Dedifferentiated amniotic fluid mesenchymal stem cell (primary cell): ENCODE results near the gene ADAMTS6.
A peak's percentile ranks its signal among the peaks of the same experiment; 100 is the strongest.

Source experiments
- DNase-seq: peaks from one replicate; pipeline ENCODE4 v3.0.0-alpha.2; 2016; ENCODE audit errors: extremely low spot score

Gene ADAMTS6

DNA sequence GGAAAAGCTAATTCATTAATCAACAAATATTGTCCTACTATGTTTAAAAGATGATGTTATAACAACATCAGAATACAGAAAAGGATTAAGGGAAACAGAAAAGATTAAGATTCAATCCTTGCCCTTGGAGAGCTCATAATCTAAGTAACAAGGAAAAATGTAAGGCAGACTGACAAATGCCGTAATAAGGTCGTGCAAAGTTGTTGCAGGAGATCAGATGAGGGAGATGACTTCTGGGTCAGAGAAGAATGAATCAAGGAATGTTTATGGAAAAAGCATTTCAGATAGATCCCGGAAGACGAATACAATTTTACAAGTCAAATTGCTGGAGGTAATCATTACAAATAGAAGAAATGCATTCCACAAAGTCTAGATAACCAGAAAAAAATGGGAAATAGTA, 6.4 kb downstream of the ADAMTS6 start:
- DNase-seq, result no peak

DNA sequence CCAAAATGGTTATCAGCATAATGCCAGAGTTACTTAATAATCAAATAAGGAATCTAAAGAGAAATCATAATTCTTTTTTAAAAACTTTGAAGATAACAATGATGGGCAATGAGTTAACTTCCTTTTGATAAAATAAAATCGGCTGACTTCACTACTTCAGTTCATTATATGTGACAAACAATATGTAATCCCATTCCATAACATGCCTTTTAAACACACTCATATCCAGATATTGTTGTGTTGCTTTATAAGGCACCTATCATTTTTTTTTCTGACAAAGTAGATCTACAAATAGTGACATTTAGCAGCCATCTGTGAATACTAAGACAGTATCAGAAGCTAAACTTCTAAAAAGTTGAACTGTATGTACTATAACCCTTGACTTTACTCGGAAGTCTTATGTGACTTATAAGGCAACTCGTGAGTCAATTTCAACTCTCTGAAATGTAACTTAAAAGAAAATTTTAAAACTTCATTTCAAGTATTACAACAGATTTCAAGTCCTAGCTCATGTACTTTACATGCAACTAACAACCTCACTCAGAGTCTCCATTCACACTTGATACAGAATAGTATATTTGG, 7.5 kb downstream of the ADAMTS6 start:
- DNase-seq, result no peak

DNA sequence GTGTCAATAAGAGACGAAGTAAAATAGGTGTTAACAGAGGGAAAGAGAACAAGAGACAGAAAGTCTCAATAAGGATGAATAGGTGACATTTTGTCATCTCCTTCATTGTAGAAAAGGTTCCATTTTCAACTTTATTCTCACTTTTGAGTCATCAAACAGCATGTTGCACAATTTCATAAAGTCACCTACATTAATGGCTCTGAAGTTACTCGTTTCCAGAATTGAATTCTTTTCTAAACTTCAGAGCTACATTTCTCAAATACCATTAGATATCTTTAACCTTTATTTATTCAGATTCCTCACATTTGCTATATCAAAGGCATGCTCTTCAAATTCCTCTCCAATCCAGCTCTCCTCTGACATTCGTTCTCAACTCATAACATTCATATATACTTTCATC, 13.1 kb downstream of the ADAMTS6 start:
- DNase-seq, result no peak

DNA sequence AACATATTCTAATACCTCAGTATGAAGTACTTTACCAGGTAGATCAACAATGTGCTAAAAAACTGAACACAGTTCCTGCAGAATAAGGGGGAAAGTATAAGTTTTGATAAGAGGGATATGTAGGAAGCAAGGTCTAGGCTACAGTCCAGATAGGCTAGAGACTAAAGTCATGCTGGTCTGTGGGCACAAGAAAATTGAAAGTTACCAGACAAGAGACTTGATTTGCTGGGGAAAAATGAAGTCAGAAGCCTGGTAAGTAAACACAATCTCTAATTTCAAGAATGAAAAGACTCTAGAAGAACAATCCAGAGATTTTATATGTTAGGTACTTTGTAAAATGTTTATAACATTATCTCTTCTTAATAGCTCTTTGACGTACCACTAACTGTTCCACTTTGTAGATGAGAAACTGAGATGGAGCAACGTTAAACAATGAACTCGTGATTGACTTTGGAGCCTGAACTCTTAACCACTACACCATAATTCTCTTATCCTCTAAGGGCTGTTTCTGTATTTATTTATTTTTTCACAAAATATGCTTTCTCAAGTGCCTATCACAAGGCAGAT, 19.5 kb downstream of the ADAMTS6 start:
- DNase-seq, result no peak

DNA sequence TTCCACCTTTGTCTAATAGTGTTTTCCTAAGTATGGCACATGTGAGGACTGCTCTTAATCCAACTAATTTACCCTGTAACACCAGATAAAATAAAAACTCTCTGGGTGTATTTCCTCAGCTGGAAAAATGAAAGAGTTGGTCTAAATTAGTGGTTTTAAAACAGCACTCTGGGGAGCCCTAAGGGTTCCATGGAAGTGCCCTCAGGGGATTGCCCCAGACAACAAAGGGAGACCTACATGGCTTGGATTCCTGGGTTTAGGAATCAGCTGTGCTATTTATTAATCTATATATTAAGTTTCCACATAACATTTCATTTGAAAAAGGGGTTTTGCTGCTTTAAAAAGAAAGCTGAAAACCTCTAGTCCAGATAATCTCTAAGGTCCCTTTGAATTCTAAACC, 20.2 kb downstream of the ADAMTS6 start:
- no peak for DNase-seq

DNA sequence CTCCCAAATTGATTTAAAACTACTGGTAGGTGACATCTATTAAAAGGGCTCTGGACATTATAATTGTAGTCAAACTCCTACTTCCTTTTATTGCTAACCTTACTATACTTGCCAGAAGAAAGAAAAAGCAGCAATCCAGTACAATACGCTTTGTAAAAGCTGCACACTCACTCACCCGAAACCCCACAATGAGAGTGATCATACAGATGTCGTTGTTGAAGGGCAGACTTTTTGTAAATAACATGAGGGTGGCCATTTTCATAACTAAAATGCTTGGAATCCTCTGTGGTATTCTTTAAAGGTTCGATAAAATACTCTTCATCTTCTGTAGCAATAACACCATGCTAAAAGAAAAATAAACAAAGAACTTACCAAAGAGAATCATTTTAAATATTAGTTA, 21.7 kb downstream of the ADAMTS6 start:
- no peak for DNase-seq

DNA sequence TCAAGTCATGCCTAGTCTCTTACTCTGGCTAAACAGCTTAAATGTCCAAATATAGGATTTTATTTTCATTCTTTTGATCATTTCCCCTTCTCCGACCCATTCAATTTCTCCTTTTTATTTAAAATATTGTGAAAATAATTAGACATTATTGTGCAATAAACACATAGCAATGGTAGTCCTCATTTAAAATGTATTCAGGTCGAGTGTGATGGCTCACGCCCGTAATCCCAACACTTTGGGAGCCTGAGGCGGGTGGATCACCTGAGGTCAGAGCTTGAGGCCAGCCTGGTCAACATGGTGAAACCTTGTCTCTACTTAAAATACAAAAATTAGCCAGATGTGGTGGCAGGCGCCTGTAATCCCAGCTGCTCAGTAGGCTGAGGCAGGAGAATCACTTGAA, 26.7 kb downstream of the ADAMTS6 start:
- DNase-seq, result no peak

DNA sequence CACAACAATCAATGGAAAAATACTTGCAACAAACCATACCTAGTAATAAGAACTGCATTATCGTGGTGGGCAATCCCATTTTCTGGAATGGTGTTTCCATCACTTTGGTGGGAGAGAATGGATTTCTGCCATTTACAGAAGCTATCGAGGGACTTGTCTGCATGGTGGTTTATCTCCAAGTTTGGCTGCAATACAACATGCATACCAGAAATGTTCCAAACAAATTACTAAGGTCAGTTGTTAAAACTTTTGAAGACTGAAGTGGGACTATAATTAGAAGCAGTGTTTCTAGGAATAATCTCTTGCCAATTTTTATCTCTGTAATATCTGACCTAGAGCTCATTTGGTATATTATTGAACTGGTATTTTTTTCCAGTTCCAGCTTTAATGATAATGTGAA, 30.3 kb downstream of the ADAMTS6 start:
- no peak for DNase-seq

DNA sequence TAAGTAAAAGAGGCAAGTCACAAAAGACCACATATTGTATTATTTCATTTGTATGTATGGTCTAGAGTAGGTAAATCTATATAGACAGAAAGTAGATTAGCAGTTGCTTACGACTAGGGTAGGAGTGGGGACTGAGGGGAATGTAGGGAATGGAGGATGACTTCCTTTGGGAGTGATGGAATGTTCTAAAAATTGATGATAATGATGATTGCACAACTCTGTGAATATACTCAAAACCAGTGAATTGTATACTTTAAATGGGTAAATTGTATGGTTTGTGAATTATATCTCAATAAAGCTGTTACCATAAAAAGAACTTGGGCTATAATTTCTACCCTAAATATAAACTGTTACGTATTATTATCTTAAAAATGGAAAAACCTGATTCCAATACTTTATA, 35.0 kb downstream of the ADAMTS6 start:
- no peak for DNase-seq

DNA sequence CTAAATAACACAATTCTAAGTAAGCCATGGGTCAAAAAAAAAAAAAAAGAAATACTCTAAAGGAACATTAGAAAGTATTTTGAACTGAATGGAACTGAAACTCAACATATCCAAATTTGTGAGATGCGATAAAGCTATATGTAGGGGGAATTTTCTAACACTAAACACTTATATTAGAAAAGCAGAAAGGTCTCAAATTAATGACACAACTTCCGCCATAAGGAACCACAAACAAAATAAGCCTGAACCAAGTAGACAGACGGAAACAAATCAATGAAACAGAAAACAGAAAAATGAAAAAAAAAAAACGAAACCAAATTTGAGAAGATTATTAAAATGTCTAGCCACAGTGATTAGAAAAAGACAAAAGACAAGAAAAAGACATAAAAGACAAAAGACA, 39.9 kb downstream of the ADAMTS6 start:
- DNase-seq, result no peak

DNA sequence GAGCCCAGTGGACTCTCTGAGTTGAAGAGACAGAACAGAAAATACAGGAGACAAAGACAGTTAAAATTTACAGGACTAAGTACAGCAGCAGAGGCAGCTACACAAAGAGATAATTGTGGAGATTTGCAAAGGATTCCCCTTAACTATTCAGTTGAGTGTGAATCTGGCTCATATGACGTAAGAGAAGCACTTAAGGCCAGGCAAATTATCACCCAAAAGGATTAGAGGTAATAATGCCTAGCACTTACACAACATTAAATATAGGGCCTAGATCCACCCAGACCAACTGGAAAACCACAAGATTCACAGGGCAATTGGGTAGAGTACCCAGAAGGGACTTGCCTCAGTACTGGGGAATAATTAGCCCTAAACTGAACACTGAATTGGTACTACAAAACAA, 41.3 kb downstream of the ADAMTS6 start:
- DNase-seq, result no peak

DNA sequence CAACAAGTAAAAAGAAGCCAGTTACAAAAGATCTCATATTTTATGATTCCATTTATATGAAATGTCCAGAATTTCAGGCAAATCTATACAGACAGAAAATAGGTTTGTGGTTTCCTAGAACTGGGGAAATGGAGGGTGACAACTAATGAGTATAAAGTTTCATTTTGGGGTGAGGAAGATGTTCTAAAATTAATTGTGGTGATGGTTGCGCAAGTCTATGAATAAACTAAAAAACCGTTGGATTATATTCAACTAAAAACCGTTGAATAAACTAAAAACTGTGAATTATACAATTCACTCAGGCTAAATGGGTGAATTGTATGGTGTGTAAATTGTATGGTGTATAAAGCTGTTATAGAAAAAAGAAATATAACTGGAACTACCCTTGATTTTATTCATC, 47.6 kb downstream of the ADAMTS6 start:
- DNase-seq, result no peak

DNA sequence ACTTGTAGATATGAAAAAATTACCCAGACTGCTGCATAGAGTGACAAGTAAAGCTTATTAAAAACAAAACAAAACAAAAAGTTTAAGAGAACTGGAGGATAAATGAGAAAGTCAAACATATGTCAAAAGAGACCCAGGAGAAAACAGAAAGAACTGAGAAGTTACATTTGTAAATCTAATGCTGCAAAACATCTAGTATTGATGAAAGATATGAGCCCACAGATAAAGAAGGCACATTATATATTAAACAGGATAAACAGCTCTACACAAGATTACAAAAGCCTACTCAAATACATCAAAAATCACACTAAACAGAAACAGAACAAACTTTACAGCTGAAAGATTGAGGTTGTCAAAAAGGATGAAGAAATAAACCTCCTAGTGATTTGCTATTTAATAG, 55.1 kb downstream of the ADAMTS6 start:
- DNase-seq, result no peak

DNA sequence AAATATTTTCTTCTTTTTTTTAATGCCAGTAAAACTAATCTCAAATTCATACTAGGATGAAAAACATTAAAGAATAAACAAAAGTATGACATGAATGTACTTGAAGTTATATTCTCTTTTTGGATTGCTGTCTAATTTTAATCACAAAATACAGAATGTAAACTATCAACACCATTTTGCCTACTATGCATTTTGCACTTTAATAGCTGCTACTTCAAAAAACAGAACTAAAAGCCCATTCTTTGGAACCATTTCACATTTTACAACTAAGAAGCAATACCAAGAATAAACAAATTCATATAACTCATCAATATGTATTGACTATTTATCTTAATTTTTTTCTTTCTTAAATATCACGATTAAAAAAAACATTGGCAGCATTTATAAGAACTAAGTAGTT, 58.1 kb downstream of the ADAMTS6 start:
- no peak for DNase-seq

DNA sequence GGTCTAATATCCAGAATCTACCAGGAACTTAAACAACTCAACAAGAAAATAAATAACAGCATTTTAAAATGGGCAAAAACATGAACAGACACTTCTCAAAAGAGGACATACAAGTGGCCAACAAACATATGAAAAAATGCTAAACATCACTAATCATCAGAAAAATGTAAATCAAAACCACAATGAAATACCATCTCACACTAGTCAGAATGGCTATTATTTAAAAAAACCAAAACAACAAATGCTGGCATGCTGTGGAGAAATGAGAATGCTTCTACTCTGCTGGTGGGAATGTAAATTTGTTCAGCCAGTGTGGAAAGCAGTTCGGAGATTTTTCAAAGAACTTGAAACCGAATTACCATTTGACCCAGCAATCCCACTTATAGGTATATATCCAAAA, 63.1 kb downstream of the ADAMTS6 start:
- no peak for DNase-seq

DNA sequence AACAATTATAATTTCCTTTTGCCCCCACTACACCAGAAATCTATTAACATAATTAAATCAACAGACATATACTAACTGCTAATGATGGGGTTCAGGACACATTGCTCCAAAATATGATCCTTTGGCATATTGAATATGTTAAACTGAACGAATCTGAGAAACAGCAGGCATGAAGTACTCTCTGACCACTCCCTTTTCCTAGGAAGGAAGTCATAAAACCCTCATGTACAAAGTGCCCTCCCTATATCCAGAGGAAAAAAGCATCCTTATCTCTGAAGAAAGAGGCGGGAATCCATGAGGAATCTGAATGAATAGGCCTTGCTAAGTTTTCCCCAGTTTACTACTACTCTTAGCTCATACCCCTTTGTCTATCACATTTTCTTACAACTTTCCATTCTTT, 67.9 kb downstream of the ADAMTS6 start:
- DNase-seq, result no peak

DNA sequence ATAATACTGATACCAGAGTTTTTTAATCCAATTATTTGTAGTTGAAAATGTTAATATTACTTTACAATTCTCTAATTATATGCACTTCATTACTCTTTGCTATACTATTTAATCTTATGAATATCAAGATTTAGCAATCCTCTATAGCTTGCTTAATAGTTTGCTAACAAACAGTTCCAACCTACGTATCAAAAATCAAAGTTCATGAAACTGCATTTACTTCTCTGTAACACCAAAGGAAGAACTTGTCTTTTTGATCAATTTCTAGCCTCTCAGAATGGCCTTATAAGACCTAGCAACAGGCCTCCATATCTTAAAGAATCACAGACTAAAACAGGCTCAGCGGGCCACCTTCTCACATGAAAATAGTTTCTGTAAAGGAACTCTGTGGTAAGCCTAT, 68.9 kb downstream of the ADAMTS6 start:
- no peak for DNase-seq

DNA sequence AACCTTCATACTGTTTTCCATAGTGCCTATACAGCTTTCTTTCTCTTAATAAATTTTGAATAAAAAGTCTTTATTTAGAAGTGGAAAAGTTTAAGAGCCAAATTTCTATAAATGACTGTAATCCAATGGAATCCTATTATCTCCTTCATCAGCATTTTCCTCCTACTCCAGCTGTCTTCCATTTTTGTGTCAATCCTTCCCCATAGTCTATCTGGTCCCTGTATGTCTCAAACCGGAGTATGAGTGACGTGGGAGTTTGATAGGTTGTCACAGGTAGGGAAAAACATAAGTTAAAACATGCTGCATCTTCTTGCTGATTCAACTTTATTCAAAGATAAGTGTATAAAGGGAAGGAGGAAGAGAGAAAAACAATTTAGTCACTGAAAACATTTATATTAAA, 70.4 kb downstream of the ADAMTS6 start:
- no peak for DNase-seq

DNA sequence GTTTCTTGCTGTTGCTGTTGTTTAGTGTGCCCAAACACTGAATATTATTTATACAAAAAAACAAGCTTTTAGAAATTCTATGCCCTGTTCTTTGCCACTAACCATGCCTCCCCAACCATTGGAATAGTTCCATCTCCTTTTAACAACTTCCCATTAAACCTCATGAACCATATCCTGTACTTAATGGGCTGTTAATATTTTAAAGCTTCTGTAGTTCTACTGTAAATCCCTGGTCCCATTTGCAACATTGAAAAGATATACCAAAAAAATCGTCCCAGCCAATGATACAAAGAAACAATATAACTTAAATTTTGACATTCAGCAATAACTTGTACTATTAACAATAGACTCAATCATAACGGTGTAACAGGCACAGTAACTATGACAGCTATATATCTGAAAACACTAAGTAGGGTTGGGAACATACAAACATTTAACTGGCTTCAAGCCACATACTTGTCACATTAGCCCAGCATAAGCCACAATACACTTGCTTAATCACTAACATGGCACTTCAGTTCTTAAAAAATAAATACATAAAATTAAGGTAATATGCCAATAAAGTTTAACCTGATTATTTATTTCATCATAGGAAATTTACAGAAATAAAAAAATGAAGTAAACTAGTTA, 86.1 kb downstream of the ADAMTS6 start:
- no peak for DNase-seq

DNA sequence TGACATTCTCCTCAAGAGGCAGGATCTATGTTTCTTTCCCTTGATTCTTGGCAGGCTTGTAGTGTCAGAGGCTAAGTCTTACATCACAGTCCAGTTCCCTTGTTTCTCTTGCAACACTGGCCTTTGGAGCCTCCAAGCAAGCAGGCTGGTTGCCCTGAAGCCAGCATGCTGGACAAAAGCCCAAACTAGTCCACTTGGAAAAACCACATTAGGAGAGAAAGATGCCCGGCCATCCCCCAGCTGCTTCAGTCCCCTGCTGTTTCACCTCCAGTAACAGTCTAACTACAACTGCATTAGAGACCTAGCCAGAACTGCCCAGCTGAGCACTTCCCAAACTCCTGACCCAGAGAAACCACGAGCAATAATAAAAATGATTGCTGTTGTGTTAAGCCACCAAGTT, 87.6 kb downstream of the ADAMTS6 start:
- DNase-seq, result peak; percentile 43

DNA sequence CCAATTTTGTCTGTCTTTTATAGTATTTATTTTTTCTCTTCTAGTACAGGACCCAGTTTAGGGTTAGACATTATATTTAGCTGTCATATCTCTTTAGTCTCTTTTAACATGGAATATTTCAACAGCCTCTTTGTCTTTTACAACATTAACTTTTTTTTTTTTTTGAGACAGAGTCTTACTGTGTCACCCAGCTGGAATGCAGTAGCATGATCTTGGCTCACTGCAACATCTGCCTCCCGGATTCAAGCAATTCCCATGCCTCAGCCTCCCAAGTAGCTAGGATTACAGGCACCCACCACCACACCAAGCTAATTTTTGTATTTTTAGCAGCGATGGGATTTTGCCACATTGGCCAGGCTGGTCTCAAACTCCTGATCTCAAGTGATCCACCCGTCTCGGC, 90.1 kb downstream of the ADAMTS6 start:
- no peak for DNase-seq

DNA sequence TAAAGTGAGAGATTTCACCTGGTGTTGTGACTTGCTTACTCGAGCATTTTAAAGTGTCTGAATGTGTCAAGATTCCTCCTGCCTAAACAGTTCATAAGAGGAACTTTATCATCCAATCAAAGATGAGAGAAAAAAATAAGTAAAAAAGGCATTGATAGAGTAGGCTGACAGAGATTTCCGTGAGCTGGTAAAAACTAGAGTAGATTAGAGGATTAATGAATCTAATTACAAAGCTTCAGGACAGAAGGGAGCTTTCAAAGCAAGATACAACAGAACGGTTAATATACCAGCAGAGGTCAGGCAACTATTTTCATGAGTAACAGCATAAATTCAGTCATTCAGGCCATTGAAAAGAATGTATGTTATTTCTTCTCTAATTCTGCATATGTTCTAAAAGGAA, 91.5 kb downstream of the ADAMTS6 start:
- DNase-seq, result no peak

DNA sequence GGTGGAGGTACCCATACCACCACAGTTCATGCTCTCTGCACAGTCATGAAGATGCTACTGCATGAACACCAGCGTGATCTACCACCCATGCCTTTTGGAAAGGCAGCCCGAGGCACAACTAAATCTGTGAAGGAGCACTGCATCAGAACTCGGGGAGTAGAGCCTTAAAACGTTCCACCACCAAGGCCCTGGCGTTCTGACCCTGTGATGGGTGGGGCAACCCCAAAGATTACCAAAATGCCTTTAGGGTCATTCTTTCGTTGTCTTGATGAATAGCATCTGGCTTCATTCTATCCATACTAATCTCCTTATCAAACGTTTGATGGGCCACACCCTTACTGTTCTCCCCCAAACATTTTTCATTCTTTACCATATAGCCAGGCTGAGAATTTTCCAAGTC, 97.9 kb downstream of the ADAMTS6 start:
- DNase-seq, result no peak

DNA sequence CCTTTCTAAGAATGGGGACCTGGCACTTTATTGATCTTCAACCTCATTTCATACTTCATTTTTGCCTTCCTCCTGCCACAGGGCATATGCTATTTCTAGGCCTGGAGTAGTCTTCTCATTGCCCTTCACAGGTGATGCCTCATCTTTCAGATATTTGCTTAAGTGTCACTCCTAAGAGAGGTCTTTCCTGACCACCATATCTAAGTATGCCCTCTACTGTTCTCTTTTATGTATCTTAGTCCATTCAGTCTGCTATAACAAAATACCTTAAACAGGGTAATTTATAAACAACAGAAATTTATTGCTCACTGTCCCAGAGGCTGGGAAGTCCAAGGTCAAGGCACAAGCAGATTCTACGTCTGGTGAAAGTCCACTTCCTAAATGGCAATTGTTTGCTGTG, 99.1 kb downstream of the ADAMTS6 start:
- no peak for DNase-seq
